COLO829 (cell line): ENCODE data around the gene CYBA.
"Not testable (repeated sequence)": the region's sequence is repeated elsewhere in the genome, so short reads cannot be mapped to it uniquely, and the experiment has no call there.

Experiments used
- DNase-seq: peaks from one replicate; pipeline ENCODE4 v3.0.0; 2012; ENCODE audit warnings: low spot score

CYBA gene

DNA sequence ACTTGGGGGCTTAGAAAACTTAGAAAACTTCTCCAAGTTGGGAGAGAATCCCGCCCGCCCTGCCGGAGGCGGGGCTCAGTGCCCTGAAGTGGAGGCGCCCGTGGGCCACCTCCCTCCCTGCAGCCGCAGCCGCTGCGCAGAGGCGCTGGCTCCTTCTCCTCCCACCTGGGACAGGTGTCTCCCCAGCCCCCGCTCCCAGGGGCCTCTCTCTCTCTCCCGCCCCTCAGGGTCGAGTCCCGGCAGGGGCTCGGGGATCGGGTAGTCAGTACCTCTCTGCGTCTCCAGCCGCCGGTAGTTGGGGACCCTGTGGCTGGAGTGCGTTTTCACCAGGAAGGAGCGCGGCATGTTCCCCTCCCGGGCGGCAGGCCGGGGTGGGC is 35.2 kb upstream of the CYBA start:
- no peak for DNase-seq

DNA sequence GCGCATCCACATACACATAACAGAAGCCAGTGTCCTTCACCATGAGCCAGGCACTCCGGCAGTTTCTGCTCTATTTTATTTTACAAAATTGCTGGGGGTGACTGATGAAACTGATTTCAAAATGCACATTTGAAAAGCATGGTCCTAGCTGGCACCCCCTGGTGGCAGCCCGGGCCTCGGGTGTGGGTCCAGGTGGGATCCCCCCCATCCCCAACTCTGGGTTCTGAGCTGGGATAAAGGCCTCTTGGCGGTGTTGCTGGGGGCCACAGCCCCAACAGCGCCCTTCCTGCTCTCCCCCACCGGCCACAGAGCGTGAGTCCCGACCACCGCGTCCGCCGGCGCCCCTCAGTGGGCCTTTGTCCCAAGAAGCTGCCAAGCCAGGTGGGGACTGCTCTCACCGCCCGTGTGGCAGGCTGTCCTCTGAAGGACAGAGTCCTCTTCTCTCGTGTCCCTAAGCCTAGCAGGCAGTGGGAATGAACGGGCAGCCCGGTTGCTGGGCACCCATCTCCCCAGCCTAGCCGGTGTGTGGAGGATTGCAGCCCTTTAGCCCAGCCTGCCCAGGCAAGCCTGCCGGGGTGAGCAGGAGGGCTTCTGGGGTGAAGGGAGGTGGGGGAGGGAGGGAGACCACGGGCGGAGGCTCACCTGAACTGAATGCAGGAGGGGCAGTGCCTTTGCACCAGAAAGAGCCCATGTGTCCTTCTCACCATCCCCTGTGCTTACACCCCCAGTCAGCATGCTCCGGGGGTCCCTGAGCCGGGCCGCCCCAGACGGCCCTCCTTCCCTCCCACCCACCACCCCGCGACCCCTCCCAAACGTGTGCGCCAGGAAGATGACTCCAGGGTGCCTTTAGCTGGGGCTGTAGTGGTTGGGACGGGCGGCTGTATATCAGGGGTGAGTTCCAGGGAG is 34.6 kb upstream of the CYBA start:
- no peak for DNase-seq

DNA sequence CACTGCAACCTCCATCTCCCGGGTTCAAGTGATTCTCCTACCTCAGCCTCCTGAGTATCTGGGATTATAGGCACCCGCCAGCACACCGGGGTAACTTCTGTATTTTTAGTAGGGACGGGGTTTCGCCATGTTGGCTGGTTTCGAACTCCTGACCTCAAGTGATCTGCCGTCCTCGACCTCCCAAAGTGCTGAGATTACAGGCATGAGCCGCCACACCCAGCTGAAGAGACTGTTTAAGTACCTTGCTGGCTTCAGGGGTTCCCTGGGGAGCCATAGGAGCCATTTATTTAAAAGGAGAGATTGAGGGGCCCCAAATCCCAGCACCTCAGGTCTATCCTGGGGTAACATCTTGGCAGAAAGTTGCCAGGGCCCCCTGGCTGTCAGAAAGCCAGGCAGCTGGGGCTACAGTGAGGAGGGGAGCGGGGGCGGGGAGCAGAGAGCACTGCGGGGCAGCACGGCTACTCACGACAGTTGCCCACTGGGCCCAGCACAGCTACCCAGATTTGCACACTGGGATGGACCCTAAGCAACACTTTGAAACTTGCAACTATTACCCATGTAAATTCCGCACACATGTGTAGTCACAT is 33.8 kb upstream of the CYBA start:
- no peak for DNase-seq

DNA sequence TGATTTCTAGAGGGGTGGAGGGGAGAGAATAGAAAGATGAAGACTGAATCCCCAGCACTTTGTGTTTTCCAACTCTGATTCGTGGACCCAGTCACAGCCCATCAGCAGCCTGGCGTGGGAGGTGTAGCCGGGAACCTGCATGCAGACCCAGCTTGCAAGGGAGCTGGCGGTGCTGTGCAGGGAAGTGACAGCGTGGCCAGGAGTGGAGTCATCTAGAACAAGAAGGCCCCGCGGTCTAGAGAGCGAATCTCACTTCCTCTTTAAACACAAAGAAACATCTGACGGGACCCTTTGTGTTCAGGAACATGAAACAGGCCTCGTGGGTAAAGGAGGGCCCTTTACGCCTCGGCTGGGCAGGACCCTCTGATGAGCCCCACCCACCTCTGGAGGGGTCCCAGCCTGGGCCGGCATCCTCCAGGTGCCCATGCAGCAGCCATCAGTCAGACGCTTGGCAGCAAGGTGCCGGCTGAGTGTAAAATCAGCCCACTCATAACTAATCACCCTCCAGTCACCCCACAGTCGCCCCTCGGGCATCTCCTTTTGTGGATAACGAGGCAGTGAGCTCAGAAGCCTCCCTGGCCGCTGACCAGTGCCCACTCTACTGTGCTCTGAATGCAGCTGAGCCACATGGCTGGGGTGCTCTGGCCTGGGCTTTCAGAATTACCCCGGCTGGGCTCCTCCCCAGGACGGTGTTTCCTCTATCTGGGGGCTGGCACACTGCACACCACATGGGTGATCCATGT is 31.0 kb upstream of the CYBA start:
- DNase-seq: no peak

DNA sequence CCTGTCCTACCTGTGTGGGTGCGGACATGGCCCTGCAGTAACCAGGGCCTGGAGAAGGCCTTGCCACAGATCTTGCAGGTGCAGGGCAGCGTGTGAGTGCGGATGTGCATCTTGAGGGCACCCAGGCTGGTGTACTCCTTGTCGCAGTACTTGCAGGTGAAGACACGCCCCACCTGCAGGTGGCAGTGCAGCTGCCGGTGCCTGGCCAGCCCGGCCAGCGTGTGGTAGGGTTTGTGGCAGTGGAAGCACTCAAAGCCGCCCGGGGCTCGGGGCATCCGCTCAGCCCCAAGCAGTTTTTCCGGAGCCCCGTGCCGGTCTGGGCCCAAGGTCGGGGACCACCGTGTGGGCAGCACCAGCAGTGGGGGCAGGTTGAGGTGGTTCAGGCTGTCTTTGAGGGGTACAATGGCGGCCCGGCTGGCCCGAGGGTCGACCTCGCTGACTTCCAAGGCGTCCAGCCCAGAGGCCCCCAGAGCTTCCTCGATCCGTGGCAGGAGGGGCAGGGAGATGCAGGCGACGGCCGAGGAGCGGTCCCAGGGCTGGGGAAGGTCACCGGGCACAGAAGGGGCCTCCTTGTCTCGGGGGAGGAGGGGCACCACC is 30.3 kb upstream of the CYBA start:
- no peak for DNase-seq

DNA sequence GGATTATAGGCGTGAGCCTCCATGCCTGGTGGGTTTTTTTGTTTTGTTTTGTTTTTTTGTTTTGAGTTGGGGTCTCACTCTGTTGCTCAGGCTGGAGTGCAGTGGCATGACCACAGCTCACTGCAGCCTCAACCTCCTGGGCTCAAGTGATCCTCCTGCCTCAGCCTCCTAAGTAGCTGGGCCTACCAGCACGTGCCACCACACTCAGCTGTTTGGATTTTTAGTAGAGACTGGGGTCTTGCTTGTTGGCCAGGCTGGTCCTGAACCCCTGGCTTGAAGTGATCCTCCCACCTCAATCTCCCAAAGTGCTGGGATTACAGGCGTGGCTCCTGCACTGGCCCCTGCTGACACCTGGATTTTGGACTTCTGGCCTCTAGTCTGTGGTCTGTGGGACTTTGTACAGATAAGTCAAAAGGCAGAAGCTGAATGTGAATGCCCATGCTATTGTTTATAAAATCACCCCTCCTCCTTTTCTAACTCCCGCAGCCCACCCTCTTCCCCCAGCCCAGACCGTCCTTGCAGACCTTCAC is 29.8 kb upstream of the CYBA start:
- no peak for DNase-seq

DNA sequence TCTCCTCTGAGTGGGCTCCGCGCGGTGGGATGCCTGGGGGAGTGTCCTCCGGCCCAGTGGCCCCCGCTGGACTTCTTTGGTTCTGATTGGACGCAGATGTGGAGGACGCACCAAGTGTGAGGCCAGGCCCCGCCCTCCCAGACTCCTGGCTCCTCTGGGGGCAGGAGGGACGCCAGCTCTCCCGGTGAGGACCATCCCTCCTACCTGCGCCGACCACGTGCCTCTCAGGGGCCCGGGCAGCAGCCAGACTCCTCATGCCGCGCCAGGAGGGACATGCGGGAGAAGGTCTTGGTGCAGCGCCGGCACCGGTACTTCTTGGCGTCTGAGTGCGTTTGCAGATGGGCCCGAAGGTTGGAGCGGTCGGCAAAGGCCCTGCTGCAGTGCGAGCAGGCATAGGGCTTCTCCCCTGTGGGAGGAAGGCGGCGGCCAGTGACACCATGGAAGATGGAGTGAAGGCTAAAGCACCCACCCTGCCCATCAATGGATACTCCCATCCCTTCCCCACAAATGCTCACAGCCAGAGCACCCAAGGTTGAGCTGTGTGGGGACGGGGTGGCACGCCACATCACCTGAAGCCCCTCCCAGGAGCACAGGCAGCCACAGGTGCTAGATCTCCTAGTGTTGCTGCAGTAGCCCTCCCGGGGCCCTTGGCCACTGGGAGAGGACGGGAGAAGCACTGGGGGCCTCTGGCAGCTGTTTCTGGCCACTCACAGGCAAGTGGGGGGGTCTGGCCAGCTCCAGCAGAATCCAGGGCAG is 27.5 kb upstream of the CYBA start:
- no peak for DNase-seq

DNA sequence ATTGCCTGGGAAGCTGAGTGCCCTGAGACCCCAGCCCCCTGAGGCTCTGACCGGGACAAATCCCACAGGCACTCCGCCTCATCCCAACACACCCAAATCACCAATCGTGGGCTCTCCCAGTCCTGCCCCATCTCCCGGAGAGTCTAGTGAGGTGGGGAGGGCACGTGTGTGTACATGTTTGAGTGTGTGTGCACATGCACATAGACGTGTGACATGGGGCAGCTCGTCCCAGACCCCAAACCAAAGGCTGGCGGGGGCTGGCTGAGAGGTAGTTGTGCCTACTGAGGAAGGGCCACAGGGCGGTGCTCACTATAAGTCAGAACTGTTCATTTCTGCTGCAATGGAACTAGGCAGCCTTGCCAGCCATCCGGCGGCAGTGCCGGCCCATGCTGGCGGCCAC is 26.9 kb upstream of the CYBA start:
- no peak for DNase-seq

DNA sequence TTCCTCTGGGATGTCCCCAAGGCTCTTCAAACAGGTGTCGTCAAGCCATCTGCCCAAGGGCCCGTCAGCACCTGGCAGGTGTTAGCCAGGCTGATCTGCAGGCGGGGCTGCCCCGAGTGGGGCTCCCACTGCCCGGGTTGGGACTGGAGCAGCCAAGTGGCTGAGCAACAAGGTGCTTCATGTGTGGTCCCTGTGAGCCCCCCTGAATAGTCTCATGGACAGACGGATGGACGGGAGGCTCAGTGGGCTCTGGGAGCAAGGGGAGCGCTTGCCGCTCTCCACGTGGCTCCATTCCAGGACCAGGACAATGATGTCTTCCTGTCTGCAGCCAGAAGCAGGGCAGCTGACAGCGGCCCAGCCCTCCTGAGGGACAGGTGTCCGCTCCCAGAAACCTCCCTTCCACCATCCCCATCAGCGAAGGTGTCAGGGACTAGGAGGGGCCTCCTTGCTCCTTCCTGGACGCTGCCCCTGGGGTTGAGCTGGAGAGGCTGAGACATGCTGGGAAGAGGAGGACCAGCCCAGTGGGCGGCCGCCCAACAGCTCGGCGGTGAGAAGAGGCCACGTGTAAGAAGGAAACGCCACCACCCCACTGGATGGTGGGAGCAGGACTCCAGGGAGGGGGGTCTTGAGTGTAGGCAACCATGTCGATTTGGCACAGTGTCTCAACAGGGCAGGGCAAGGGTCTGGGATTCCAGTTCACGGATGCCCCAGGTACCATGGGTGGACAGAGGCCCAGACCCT is 25.8 kb upstream of the CYBA start:
- DNase-seq: no peak

DNA sequence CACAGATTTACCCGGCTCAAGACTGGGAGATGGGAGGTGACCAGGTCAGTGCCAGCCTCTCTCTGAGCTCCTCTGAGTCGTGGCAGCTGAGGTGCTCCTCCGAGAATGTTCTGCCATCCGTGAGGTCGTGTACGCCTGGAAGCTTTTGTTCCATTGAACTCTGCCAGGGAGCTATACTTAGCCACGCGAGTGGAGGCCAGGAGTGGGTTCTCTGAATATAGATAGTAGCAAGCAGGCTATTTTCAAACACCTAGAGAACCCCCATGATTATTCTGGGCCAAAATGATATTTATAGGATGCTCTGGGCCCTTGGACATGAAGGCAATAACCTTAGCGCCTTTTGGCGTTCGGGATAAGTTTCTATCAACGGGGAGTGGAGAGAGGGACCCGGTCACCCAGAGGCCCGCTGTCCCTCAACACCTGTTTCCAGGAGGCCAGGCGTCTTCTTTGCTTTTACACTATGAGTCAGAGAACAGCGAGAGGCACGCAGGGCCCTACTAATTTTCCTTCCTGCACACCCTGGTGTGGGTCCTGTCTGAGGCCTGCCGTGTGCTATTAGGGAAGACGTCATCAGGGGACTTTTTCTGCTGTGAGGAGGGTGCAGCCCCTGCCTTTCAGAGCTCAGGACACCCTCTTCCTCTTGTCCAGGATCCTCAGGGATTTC is 23.0 kb upstream of the CYBA start:
- DNase-seq: no peak

DNA sequence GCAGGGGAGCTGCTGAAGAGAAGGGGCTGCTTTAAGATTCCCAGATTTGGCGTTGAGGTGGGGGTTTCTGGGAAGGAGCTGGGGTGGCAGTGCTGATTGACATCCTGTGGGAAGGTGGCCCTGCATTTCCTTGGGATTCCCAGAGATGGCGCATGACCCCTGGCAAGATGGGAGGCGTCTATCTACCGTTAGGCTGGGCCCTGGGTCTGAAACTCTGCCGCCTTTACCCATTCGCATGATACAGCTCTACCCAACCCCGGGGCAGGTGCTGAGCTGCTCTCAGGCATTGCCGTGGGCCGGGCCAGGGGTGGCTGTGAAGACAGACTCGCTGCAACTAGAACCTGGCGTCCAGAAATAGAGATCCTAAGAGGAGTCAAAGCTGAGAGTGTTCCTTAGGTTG is 21.9 kb upstream of the CYBA start:
- no peak for DNase-seq

DNA sequence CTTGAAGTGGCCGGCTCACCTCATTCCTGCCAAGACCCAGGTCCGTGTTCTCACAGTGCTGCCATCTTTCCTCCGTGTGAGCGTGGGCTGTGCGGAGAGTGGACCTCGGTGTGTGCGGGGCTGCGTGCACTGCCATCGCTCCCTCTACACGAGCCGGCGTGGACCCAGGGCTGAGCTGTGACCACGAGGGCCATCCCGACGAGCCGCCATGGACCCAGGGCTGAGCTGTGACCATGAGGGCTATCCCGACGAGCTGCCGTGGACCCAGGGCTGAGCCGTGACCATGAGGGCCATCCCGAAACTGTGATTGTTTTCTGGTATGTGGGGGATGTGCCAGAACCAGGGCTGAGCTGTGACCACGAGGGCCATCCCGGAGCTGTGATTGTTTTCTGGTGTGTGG is 21.0 kb upstream of the CYBA start:
- DNase-seq: no peak

DNA sequence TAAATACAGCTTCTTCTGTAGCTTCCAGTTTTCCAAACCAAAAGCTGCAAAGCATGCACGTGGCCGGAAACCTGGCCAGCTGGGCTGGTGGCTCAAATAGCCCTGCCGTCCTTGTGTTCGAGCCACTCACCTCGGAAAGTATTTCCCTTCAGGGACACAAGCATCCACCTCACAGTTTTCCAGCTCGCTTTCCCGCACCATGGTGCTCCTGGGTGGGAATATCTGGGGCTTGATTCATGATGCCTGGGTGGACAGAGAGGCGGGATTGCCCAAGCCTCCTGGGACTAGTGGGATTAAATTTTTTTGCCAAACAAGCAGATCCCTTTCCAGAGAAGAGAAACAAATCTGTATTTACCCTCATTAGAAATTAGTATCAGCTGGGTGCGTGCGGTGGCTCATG is 19.1 kb upstream of the CYBA start:
- no peak for DNase-seq

DNA sequence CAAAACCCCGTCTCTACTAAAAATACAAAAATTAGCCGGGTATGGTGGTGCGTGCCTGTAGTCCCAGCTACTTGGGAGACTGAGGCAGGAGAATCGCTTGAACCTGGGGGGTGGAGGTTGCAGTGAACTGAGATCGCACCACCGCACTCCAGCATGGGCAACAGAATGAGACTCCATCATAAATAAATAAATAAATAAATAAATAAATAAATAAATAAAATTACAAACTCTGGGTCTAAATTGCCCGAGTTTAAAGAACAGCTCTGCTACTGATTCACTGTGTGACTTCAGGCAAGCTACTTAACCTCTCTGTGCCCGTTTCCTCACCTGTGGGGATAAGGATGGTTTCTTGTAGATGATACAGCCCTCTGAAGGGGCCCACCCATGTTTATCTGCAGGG is 18.6 kb upstream of the CYBA start:
- not testable (repeated sequence) for DNase-seq

DNA sequence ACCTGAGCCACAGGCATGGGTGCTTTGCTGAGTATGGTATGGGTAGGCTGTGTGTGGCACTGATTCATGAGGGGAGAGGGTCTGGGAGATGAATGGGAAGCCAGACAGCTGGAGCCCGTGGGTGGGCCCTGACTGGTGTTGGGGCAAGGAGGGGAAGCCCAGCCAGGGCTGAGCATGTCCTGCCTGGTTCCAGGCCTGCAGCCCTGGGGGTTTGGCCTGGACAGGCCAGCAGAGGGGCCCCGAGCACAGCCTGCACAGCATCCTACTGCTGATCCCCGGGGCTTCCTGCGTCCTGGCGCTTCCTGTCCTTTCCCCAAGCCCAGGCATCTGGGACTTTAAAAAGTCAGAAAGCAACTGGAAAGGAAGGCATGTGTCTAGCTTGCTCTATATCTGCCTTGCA is 16.6 kb upstream of the CYBA start:
- no peak for DNase-seq

DNA sequence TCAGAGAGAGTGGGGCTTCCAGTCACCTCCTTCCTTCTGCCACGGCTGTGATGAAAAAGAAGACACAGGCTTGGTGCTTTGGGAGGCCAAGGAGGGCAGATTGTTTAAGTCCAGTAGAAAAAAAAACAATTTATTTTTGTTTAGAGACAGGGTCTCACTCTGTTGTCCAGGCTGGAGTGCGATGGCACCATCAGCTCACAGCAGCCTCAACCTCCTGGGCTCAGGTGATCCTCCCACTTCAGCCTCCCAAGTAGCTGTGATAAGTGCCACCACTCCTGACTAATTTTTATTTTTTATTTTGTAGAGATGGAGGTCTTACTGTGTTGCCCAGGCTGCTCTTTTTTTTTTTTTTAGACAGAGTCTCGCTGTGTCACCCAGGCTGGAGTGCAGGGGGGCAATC is 14.7 kb upstream of the CYBA start:
- DNase-seq: no peak

DNA sequence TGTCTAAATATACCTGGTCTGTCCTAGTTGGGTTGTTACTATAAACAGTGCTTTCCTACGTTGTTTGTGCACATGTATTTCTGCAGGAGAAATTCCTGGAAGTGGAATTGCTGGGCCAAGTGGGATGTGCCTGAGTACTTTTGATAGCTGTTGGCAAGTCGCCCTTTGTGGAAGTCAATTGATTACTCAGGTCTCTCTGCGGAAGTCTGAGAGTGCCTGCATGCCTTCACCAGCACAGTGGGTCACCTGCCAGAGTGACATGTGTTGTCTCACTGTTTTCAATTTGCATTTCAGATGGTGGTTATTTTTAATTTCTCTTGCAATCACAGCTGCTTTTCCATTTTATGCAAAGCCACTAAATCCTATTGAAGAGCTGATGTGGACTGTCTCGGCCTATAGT is 14.3 kb upstream of the CYBA start:
- DNase-seq: no peak

DNA sequence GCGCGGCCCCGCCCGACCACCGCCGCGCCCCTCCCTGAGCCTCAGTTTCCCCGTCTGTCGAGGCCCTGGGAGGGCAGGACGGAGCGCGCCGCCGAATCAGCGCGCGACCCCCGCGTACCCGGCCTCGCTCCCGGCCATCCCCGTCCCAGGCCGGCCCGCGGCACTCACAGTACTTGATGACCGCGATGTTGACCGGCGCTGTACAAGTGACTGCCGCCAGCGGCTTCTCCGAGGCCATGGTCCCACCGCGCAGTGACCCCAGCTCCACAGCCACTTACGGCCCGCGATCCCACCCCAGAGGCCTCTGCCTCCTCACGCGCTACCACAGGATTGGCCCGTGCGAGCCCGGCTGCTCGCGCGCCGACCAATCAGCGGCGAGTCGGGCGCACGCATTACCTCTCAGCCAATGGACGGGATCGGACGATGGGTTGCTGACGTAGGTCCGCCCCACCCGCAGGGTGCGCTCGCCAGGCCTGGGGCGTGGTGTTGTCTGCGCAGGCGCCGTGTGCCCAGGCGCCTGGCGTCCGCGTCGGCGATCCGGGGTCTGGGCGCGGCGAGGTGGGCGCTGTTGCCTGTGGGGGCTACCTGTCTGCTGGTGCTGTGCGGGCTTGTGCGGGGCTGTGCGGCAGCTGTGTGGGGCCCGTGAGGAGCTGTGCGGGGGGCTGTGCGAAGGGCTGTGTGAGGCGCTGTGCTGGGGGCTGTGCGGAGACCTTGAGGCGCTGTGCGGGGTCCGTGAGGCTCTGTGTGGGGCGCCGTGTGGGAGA is 12.2 kb upstream of the CYBA start, which contains the start of gene MVD:
Gene MVD, minus strand, starts transcription at position 249 of the 764 bp plus-strand sequence. Its CDS starts 11 bp downstream, at position 238.
- DNase-seq: peak; percentile 92

DNA sequence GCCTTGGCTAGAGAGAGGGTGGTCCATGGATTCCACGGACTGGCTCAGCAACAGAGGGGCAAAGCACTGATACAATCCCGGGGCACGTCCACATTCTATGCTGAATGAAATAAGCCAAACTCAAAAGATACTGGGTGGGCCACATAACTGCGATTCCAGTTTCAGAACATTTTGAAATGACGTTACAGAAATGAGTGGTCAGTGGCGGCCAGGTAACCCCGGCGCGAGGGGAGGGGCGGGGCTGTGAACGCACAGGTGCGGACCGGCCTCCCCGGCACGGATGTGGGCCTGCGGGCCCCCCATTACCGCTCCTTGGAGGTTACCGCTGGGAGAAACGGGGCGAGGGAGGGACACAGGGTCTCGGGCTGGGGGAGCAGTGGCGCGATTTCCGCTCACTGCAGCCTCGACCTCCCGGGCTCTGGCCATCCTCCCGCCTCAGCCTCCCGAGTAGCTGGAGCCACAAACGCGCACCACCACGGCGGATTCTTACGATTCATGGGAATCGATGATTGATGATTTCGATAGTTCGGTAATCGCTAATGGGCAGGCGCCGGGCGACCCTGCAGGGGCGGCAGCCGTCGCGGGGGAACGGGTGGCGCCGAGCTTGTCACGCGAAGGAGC is 11.5 kb upstream of the CYBA start:
- DNase-seq: no peak
